OCI-LY7 (cell line): ENCODE results near the gene PHACTR1. TPM values are rescaled to one million over a fixed set of nuclear protein-coding genes. Genes with fewer than 3 reads are reported as not detected.

Source experiments
- BruUV-seq: library from RNA; stranded (reverse); fragments of 400-500 nt; replicated peaks from 2 replicates; lab custom pipeline; 2021; lab: Mats Ljungman, UMichigan
- CTCF ChIA-PET: fragments of 300-600 bp; sonication (Branson Sonifier 250); formaldehyde crosslinking; loops from one replicate; lab custom pipeline; 2022; ENCODE audit warnings: antibody characterized with exemption; ENCODE audit not compliant: unreplicated experiment; lab: Charles Lee
- POLR2A ChIA-PET: fragments of 300-600 bp; sonication (Branson Sonifier 250); formaldehyde crosslinking; loops from one replicate; lab custom pipeline; 2022; ENCODE audit warnings: antibody characterized with exemption; lab: Charles Lee
- DNase-seq: peaks from one replicate; pipeline ENCODE4 v3.0.0-alpha.2; 2015; ENCODE audit warnings: low spot score
- H2AFZ ChIP-seq: fragments of 200-600 bp; sonication (generic), shearing (Covaris generic); 2 replicates; pipeline ENCODE4 v1.6.1; 2014; ENCODE audit warnings: mild to moderate bottlenecking, antibody characterized with exemption, low read length, moderate library complexity
- H3K27ac ChIP-seq: fragments of 200-600 bp; sonication (generic); 2 replicates; pipeline ENCODE4 v1.5.1; 2014; ENCODE audit warnings: mixed run types, low read depth, mild to moderate bottlenecking, moderate library complexity, low read length, inconsistent platforms; ENCODE audit not compliant: poor library complexity, severe bottlenecking
- H3K36me3 ChIP-seq: fragments of 200-600 bp; sonication (generic); 2 replicates; pipeline ENCODE4 v1.6.1; 2014; ENCODE audit warnings: mild to moderate bottlenecking, antibody characterized with exemption, low read length, moderate library complexity, mixed read lengths; ENCODE audit not compliant: insufficient read depth
- H3K4me1 ChIP-seq: fragments of 200-600 bp; sonication (generic); 2 replicates; pipeline ENCODE4 v1.5.1; 2014; ENCODE audit warnings: mild to moderate bottlenecking, low read length; ENCODE audit not compliant: insufficient read depth, poor library complexity, severe bottlenecking
- H3K4me2 ChIP-seq: fragments of 200-600 bp; sonication (generic); 2 replicates; pipeline ENCODE4 v1.6.1; 2014; ENCODE audit warnings: mild to moderate bottlenecking, low read length
- H3K4me3 ChIP-seq: fragments of 200-600 bp; sonication (generic); 2 replicates; pipeline ENCODE4 v1.5.1; 2014; ENCODE audit warnings: mild to moderate bottlenecking, low read depth, low read length; ENCODE audit not compliant: poor library complexity, severe bottlenecking
- H3K79me2 ChIP-seq: fragments of 200-600 bp; sonication (generic); 2 replicates; pipeline ENCODE4 v1.6.1; 2016; ENCODE audit warnings: low read depth, mild to moderate bottlenecking, low read length, moderate library complexity, mixed read lengths; ENCODE audit not compliant: insufficient read depth
- H3K9me2 ChIP-seq: fragments of 200-600 bp; sonication (generic); 2 replicates; pipeline ENCODE4 v1.6.1; 2016; ENCODE audit warnings: mild to moderate bottlenecking, low read length, mixed read lengths; ENCODE audit not compliant: insufficient read depth
- H3K9me3 ChIP-seq: fragments of 200-600 bp; sonication (generic); 2 replicates; pipeline ENCODE4 v1.6.1; 2014; ENCODE audit warnings: mild to moderate bottlenecking, mixed run types, low read length, mixed read lengths
- H4K20me1 ChIP-seq: fragments of 200-600 bp; sonication (generic); 2 replicates; pipeline ENCODE4 v1.6.1; 2014; ENCODE audit warnings: mild to moderate bottlenecking, antibody characterized with exemption, low read length, moderate library complexity, mixed read lengths; ENCODE audit not compliant: insufficient read depth
- CTCF ChIP-seq: fragments of 200-600 bp; sonication (generic); conservative IDR thresholded peaks from 2 replicates; pipeline ENCODE4 v1.5.1; 2014; ENCODE audit warnings: mild to moderate bottlenecking, antibody characterized with exemption, low read length, moderate library complexity, mixed read lengths
- EZH2phosphoT487 ChIP-seq: fragments of 200-600 bp; sonication (generic); IDR thresholded peaks from 2 replicates; pipeline ENCODE4 v1.6.1; 2018; ENCODE audit warnings: low read depth, borderline replicate concordance, mild to moderate bottlenecking, mixed run types, antibody characterized with exemption, low read length, moderate library complexity, mixed read lengths
- intact Hi-C: fragments of 100-400 bp; cut with micrococcal nuclease; formaldehyde crosslinking; loops from one replicate; pipeline ENCODE4 v1.10.0; 2022; ENCODE audit not compliant: unreplicated experiment
- total RNA-seq, 2 experiments: library from RNA; depleted of rRNA in 1 of 2; stranded (reverse); fragments of >200 nt in 1 of 2; shearing (Covaris generic) in 1 of 2; gene quantifications; 2 replicates each; pipeline ENCODE4 v1.2.3, GENCODE V29; 2014 to 2022

The PHACTR1 gene
- total RNA-seq, 2 experiments from 2014 or later: 25.1 to 46.6 TPM

- no peaks in the 10 kb centered on the region for H3K4me1 ChIP-seq
- H4K20me1 ChIP-seq: no peaks in the 10 kb centered on the region
- no peak overlapping the region for H3K27ac ChIP-seq
- no peaks in the 10 kb centered on the region for H3K9me2 ChIP-seq
- no peak overlapping the region for H2AFZ ChIP-seq
- no peaks in the 10 kb centered on the region for H3K9me3 ChIP-seq
- no TSS peak for BruUV-seq
- DNase-seq: no peak
- no peak for TF ChIP-seq CTCF
- no peak for TF ChIP-seq EZH2phosphoT487
- intact Hi-C loops: no loop called here
- ChIA-PET CTCF (no interaction called here), POLR2A (interaction anchor here (1.1 kb wide), 1 partner anchor 15 kb away, joined by 3 read pairs; no protein-coding TSS in a partner anchor)
- H3K4me2 ChIP-seq: no peak overlapping the region
- H3K36me3 ChIP-seq: no peaks in the 10 kb centered on the region
- no peak overlapping the region for H3K4me3 ChIP-seq
- H3K79me2 ChIP-seq: no peaks in the 10 kb centered on the region
These were observed 471.7 kb downstream of the PHACTR1 start for GRCh38 chr6:13188306-13188705.

- Histone ChIP-seq H4K20me1 (no peaks in the 10 kb centered on the region), H3K4me2 (no peak overlapping the region), H2AFZ (no peak overlapping the region), H3K9me2 (no peaks in the 10 kb centered on the region), H3K79me2 (no peaks in the 10 kb centered on the region), H3K4me3 (no peak overlapping the region), H3K27ac (no peak overlapping the region), H3K4me1 (no peaks in the 10 kb centered on the region), H3K36me3 (no peaks in the 10 kb centered on the region), H3K9me3 (no peaks in the 10 kb centered on the region)
- no TSS peak for BruUV-seq
- intact Hi-C loops: loop anchor here (10.0 kb wide), 1 partner anchor 425 kb away; the partner anchor contains the start of gene NOL7
- POLR2A ChIA-PET: interaction anchor here (0.6 to 1.0 kb wide), 2 partner anchors 17 to 373 kb away, joined by 3 read pairs; no protein-coding TSS in a partner anchor
- CTCF ChIA-PET: no interaction called here
- TF ChIP-seq CTCF (no peak), EZH2phosphoT487 (no peak)
- no peak for DNase-seq
These were observed 473.1 kb downstream of the PHACTR1 start for GRCh38 chr6:13189710-13190109.

- Histone ChIP-seq H2AFZ (no peak overlapping the region), H3K9me2 (no peaks in the 10 kb centered on the region), H3K9me3 (no peaks in the 10 kb centered on the region), H3K79me2 (no peaks in the 10 kb centered on the region), H3K4me2 (no peak overlapping the region), H4K20me1 (no peaks in the 10 kb centered on the region), H3K27ac (no peak overlapping the region), H3K4me3 (no peak overlapping the region), H3K4me1 (no peaks in the 10 kb centered on the region), H3K36me3 (no peaks in the 10 kb centered on the region)
- no TSS peak for BruUV-seq
- POLR2A ChIA-PET: interaction anchor here (0.7 kb wide), 1 partner anchor 9 kb away, joined by 3 read pairs; no protein-coding TSS in a partner anchor
- TF ChIP-seq CTCF (no peak), EZH2phosphoT487 (no peak)
- intact Hi-C loops: loop anchor here (10.0 kb wide), 1 partner anchor 424 kb away; the partner anchor contains the start of gene NOL7
- CTCF ChIA-PET: no interaction called here
- DNase-seq: no peak
These were observed 473.8 kb downstream of the PHACTR1 start for GRCh38 chr6:13190376-13190775.
